ENCODE data around the gene AMN1. TPM values are rescaled to one million over a fixed set of nuclear protein-coding genes. Genes with fewer than 3 reads are reported as not detected.

The AMN1 gene
- total and polyA plus RNA-seq, 2 of the 13 experiments (the other 11 are each of a cell fraction or from before 2014, with no cell fraction given) = 7.5 to 26.5 TPM

DNA sequence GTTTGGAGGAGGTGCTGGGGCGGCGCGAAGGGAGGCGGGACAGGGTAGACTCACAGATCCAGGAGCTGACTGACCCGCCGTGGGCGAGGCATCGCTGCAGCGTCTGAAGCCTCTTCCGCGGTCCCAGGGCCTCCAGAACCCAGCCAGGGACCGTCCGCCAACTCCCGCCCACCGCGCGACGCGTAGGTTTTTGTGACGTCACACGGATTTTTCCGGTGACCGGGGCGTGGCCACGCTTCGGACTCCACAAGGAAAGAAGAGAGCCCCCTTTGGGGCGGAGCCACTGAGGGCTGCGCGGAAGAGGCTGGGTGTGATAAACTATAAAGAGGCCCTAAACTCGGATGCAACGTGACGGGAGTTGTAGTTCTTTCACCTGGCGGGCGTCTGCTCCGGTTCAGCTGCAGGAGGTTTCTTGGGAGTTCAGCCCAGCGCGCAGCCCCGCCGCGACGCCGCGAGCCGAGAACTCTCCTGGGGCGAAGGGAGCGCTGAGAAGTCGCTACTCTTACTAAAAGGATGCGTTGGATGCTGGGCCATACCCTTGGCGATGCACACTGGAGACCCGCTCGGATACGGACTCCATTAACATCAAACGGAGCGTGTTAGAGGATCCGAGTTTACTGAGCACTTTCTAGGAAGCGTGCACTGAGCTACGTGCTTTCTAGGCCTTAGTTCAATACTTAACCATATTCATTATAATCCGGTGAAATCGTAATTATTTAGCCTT is at the start of gene AMN1 (continued):
- TF ChIP-seq ZNF558 (CRISPR knock-in tag; IDR thresholded peaks at IDR 0.05; ENCODE audit: borderline replicate concordance) = peak; percentile 79
- TF ChIP-seq RNF2 (conservative IDR thresholded peaks at IDR 0.05; ENCODE audit: low read depth) = peak; percentile 71
- TF ChIP-seq MXI1 (IDR thresholded peaks at IDR 0.05; ENCODE audit: borderline replicate concordance, low read depth, low read length) = peak; percentile 39; the same call in 1 of the 3 replicates
- peak; percentile 78 for TF ChIP-seq HCFC1 (IDR thresholded peaks at IDR 0.05; ENCODE audit: low read depth, low read length)
- TF ChIP-seq, protein P1, sequence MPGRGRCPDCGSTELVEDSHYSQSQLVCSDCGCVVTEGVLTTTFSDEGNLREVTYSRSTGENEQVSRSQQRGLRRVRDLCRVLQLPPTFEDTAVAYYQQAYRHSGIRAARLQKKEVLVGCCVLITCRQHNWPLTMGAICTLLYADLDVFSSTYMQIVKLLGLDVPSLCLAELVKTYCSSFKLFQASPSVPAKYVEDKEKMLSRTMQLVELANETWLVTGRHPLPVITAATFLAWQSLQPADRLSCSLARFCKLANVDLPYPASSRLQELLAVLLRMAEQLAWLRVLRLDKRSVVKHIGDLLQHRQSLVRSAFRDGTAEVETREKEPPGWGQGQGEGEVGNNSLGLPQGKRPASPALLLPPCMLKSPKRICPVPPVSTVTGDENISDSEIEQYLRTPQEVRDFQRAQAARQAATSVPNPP (CRISPR knock-in tag; IDR thresholded peaks at IDR 0.05) = 0 out of 2 replicates have a peak, but pooled peaks have one; percentile 16
- 0 out of 2 replicates have a peak, but pooled peaks have one; percentile 19 for TF ChIP-seq STAG1 (CRISPR knock-in tag; IDR thresholded peaks at IDR 0.05)
- TF ChIP-seq, protein P2, sequence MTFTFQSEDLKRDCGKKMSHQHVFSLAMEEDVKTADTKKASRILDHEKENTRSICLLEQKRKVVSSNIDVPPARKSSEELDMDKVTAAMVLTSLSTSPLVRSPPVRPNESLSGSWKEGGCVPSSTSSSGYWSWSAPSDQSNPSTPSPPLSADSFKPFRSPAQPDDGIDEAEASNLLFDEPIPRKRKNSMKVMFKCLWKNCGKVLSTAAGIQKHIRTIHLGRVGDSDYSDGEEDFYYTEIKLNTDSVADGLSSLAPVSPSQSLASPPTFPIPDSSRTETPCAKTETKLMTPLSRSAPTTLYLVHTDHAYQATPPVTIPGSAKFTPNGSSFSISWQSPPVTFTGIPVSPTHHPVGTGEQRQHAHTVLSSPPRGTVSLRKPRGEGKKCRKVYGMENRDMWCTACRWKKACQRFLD (CRISPR knock-in tag; IDR thresholded peaks at IDR 0.05; ENCODE audit: borderline replicate concordance) = no peak
- TF ChIP-seq, protein P3, sequence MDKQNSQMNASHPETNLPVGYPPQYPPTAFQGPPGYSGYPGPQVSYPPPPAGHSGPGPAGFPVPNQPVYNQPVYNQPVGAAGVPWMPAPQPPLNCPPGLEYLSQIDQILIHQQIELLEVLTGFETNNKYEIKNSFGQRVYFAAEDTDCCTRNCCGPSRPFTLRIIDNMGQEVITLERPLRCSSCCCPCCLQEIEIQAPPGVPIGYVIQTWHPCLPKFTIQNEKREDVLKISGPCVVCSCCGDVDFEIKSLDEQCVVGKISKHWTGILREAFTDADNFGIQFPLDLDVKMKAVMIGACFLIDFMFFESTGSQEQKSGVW (CRISPR knock-in tag; IDR thresholded peaks at IDR 0.05; ENCODE audit: borderline replicate concordance) = no peak
- TF ChIP-seq ZNF776 (CRISPR knock-in tag; IDR thresholded peaks at IDR 0.05) = no peak
- no peak for TF ChIP-seq NR3C1 (CRISPR knock-in tag; IDR thresholded peaks at IDR 0.05)
- TF ChIP-seq, protein P4, sequence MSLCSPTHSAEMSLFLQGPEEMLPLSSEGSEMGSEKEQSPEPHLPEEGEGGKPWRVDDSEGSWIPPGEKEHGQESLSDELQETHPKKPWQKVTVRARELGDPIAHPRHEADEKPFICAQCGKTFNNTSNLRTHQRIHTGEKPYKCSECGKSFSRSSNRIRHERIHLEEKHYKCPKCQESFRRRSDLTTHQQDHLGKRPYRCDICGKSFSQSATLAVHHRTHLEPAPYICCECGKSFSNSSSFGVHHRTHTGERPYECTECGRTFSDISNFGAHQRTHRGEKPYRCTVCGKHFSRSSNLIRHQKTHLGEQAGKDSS (CRISPR knock-in tag; IDR thresholded peaks at IDR 0.05; ENCODE audit: borderline replicate concordance, low read depth) = peak; percentile 61; the same call in 1 of the 2 replicates
- peak; percentile 88 for TF ChIP-seq ZNF501 (CRISPR knock-in tag; IDR thresholded peaks at IDR 0.05)
- no peak for TF ChIP-seq ZNF17 (CRISPR knock-in tag; IDR thresholded peaks at IDR 0.05)
- TF ChIP-seq, protein P5, sequence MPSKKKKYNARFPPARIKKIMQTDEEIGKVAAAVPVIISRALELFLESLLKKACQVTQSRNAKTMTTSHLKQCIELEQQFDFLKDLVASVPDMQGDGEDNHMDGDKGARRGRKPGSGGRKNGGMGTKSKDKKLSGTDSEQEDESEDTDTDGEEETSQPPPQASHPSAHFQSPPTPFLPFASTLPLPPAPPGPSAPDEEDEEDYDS (CRISPR knock-in tag; IDR thresholded peaks at IDR 0.05) = peak; percentile 95
- peak; percentile 80 for TF ChIP-seq ZNF124 (CRISPR knock-in tag; IDR thresholded peaks at IDR 0.05)
- peak; percentile 64 for TF ChIP-seq MED1 (CRISPR knock-in tag; IDR thresholded peaks at IDR 0.05)
- TF ChIP-seq, protein P6, sequence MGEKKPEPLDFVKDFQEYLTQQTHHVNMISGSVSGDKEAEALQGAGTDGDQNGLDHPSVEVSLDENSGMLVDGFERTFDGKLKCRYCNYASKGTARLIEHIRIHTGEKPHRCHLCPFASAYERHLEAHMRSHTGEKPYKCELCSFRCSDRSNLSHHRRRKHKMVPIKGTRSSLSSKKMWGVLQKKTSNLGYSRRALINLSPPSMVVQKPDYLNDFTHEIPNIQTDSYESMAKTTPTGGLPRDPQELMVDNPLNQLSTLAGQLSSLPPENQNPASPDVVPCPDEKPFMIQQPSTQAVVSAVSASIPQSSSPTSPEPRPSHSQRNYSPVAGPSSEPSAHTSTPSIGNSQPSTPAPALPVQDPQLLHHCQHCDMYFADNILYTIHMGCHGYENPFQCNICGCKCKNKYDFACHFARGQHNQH (CRISPR knock-in tag; IDR thresholded peaks at IDR 0.05) = peak; percentile 89
- peak; percentile 60 for TF ChIP-seq SKI (IDR thresholded peaks at IDR 0.05; ENCODE audit: partially characterized antibody)
- TF ChIP-seq ZNF350 (CRISPR knock-in tag; IDR thresholded peaks at IDR 0.05; ENCODE audit: borderline replicate concordance, low read depth) = peak; percentile 85; the same call in 1 of the 2 replicates
- TF ChIP-seq ZNF138 (CRISPR knock-in tag; IDR thresholded peaks at IDR 0.05; ENCODE audit: low read depth) = no peak
- TF ChIP-seq DNMT1 (CRISPR knock-in tag; IDR thresholded peaks at IDR 0.05) = no peak
- TF ChIP-seq GABPA (IDR thresholded peaks at IDR 0.05; ENCODE audit: low read depth, low read length) = no peak
- TF ChIP-seq GABPA (CRISPR knock-in tag; IDR thresholded peaks at IDR 0.05; ENCODE audit: low read depth) = peak; percentile 70
- peak; percentile 86 for TF ChIP-seq ZNF292 (CRISPR knock-in tag; IDR thresholded peaks at IDR 0.05; ENCODE audit: borderline replicate concordance, low read depth)
- peak; percentile 22 for TF ChIP-seq CBX1 (IDR thresholded peaks at IDR 0.05; ENCODE audit: low read depth)
- TF ChIP-seq ZNF652 (CRISPR knock-in tag; IDR thresholded peaks at IDR 0.05; ENCODE audit: borderline replicate concordance, low read depth) = no peak

All from HepG2 (cell line).